ENCODE measurements around the gene GHRL.

The GHRL gene

GRCh38 chr3:10334042-10334441 lies 41.3 kb upstream of the GHRL start:
- no peak overlapping the region for H2AFZ ChIP-seq (ENCODE audit: low read depth, low read length)
- no peaks in the 10 kb centered on the region for H3K9me3 ChIP-seq (ENCODE audit: insufficient read depth, low read length)
- H3K27me3 ChIP-seq (ENCODE audit: low read depth, low read length): no peaks in the 10 kb centered on the region; the same call in 1 of the 2 replicates
- no peak for TF ChIP-seq CTCF (IDR thresholded peaks at IDR 0.05; ENCODE audit: low read depth, low read length)
- no peak for TF ChIP-seq EZH2phosphoT487 (IDR thresholded peaks at IDR 0.05; ENCODE audit: low read depth)
- H4K20me1 ChIP-seq (ENCODE audit: insufficient read depth, low read length): no peaks in the 10 kb centered on the region
- peaks cover 5% of the 10 kb centered on the region; the same call in 1 of the 2 replicates for H3K4me1 ChIP-seq (ENCODE audit: low read length)
- no peak overlapping the region for H3K27ac ChIP-seq (ENCODE audit: low read length)
- H3K9ac ChIP-seq (ENCODE audit: low read length): no peak overlapping the region
- no peak overlapping the region for H3K4me3 ChIP-seq (ENCODE audit: low read length)
- H3K36me3 ChIP-seq (replicated peaks; ENCODE audit: low read depth, low read length): no peaks in the 10 kb centered on the region
- H3K79me2 ChIP-seq (ENCODE audit: low read length): no peaks in the 10 kb centered on the region
- no peak overlapping the region for H3K4me2 ChIP-seq (ENCODE audit: low read length)

- no peak overlapping the region for H3K4me2 ChIP-seq (ENCODE audit: low read length)
- H4K20me1 ChIP-seq (ENCODE audit: insufficient read depth, low read length): no peaks in the 10 kb centered on the region
- no peaks in the 10 kb centered on the region for H3K9me3 ChIP-seq (ENCODE audit: insufficient read depth, low read length)
- no peak for TF ChIP-seq CTCF (IDR thresholded peaks at IDR 0.05; ENCODE audit: low read depth, low read length)
- no peak for TF ChIP-seq EZH2phosphoT487 (IDR thresholded peaks at IDR 0.05; ENCODE audit: low read depth)
- H3K27me3 ChIP-seq (ENCODE audit: low read depth, low read length): no peaks in the 10 kb centered on the region; the same call in 1 of the 2 replicates
- no peak overlapping the region for H3K9ac ChIP-seq (ENCODE audit: low read length)
- no peaks in the 10 kb centered on the region for H3K36me3 ChIP-seq (replicated peaks; ENCODE audit: low read depth, low read length)
- H3K27ac ChIP-seq (ENCODE audit: low read length): no peak overlapping the region
- peaks cover 5% of the 10 kb centered on the region; the same call in 1 of the 2 replicates for H3K4me1 ChIP-seq (ENCODE audit: low read length)
- no peak overlapping the region for H3K4me3 ChIP-seq (ENCODE audit: low read length)
- H3K79me2 ChIP-seq (ENCODE audit: low read length): no peaks in the 10 kb centered on the region
- H2AFZ ChIP-seq (ENCODE audit: low read depth, low read length): no peak overlapping the region
These were observed 40.6 kb upstream of the GHRL start for GRCh38 chr3:10333349-10333650.

GRCh38 chr3:10332481-10333348 lies 40.0 kb upstream of the GHRL start:
- Histone ChIP-seq H3K27me3 (ENCODE audit: low read depth, low read length) (peaks cover under 1% of the 10 kb centered on the region; the same call in 1 of the 2 replicates), H3K4me1 (ENCODE audit: low read length) (peaks cover 5% of the 10 kb centered on the region; the same call in 1 of the 2 replicates), H3K9me3 (ENCODE audit: insufficient read depth, low read length) (no peaks in the 10 kb centered on the region), H3K4me2 (ENCODE audit: low read length) (no peak overlapping the region), H3K36me3 (replicated peaks; ENCODE audit: low read depth, low read length) (no peaks in the 10 kb centered on the region), H3K4me3 (ENCODE audit: low read length) (no peak overlapping the region), H3K79me2 (ENCODE audit: low read length) (no peaks in the 10 kb centered on the region), H4K20me1 (ENCODE audit: insufficient read depth, low read length) (no peaks in the 10 kb centered on the region), H3K27ac (ENCODE audit: low read length) (no peak overlapping the region), H3K9ac (ENCODE audit: low read length) (no peak overlapping the region), H2AFZ (ENCODE audit: low read depth, low read length) (no peak overlapping the region)
- TF ChIP-seq EZH2phosphoT487 (IDR thresholded peaks at IDR 0.05; ENCODE audit: low read depth): no peak

GRCh38 chr3:10331320-10331719 lies 38.6 kb upstream of the GHRL start:
- TF ChIP-seq CTCF (IDR thresholded peaks at IDR 0.05; ENCODE audit: low read depth, low read length) (no peak), EZH2phosphoT487 (IDR thresholded peaks at IDR 0.05; ENCODE audit: low read depth) (no peak)
- Histone ChIP-seq H2AFZ (ENCODE audit: low read depth, low read length) (no peak overlapping the region), H3K27me3 (ENCODE audit: low read depth, low read length) (peaks cover 11% of the 10 kb centered on the region), H4K20me1 (ENCODE audit: insufficient read depth, low read length) (no peaks in the 10 kb centered on the region), H3K9ac (ENCODE audit: low read length) (no peak overlapping the region), H3K27ac (ENCODE audit: low read length) (no peak overlapping the region), H3K4me3 (ENCODE audit: low read length) (no peak overlapping the region), H3K36me3 (replicated peaks; ENCODE audit: low read depth, low read length) (no peaks in the 10 kb centered on the region), H3K4me2 (ENCODE audit: low read length) (no peak overlapping the region), H3K79me2 (ENCODE audit: low read length) (no peaks in the 10 kb centered on the region), H3K4me1 (ENCODE audit: low read length) (peaks cover 5% of the 10 kb centered on the region; the same call in 1 of the 2 replicates), H3K9me3 (ENCODE audit: insufficient read depth, low read length) (no peaks in the 10 kb centered on the region)
